ENCODE data around the gene PTGES.

- no peak for TF ChIP-seq TAF1 (IDR thresholded peaks at IDR 0.05; ENCODE audit: borderline replicate concordance, insufficient read depth, low read length)
- no peak for TF ChIP-seq REST (IDR thresholded peaks at IDR 0.05; ENCODE audit: insufficient read depth in 1 of 2, low read depth in 2 of 2, low read length in 2 of 2)
- TF ChIP-seq POLR2AphosphoS5 (IDR thresholded peaks at IDR 0.05; ENCODE audit: low read depth, low read length), result no peak
- TF ChIP-seq SIN3A (IDR thresholded peaks at IDR 0.05; ENCODE audit: borderline replicate concordance, insufficient read depth, low read length), result no peak
These were observed 15.6 kb upstream of the PTGES start for GRCh38 chr9:129768486-129768885.

Measured in PFSK-1 (cell line).